NCI-H2029 treated with DMSO at 0.1 percent for 48 hours (cell line): ENCODE measurements around the gene ZNF681.
A peak's percentile ranks its signal among the peaks of the same experiment; 100 is the strongest.
"Not testable (repeated sequence)": the region's sequence is repeated elsewhere in the genome, so short reads cannot be mapped to it uniquely, and the experiment has no call there.

Source experiments
- DNase-seq: peaks from one replicate; lab custom pipeline; 2025; lab: John Stamatoyannopoulos, UW

The ZNF681 gene

DNA sequence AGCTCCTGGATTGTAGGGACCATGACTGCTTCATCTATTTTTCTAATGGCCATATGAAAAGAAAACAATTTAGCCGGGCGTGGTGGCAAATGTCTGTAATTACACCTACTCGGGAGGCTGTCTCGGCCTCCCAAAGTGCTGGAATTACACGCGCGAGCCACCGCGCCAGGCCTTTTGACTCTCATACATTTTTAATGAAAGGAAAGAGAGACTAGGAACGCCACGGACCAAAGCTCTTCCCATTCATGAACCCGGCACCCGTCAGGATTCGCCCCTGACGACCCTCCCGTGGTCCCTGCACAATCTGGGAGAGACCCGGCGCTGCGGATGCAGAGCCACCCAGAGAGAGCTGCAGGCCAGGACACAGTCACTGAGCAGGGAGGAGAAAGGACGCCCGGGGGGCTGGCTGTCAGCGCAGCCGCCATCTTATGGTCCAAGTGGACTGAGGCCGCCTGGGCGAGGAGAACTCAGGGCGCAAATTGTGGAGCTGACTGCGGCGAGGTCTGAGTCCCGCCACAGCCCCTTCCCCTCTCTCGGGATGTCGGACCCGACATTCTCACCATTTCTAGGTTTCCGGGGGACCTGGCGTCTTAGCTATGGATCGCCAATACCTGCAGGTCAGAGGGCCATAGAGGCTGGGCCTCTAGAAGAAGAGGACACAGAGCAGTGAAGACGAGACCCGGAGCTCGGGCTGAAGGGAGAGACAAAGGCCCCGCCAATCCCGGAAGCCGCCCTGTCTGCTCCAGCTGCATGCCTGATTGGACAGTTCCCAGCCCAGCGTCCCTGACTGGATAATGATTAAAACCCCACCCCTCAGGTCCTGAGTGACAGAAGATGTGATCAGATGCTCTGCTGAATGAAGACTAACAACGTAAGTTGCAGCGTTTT is at the start of gene ZNF681:
Gene ZNF681, minus strand, starts transcription at position 705 of the 888 bp plus-strand sequence. Its CDS starts 142 bp downstream, at position 563.
- DNase-seq = peak; percentile 83

DNA sequence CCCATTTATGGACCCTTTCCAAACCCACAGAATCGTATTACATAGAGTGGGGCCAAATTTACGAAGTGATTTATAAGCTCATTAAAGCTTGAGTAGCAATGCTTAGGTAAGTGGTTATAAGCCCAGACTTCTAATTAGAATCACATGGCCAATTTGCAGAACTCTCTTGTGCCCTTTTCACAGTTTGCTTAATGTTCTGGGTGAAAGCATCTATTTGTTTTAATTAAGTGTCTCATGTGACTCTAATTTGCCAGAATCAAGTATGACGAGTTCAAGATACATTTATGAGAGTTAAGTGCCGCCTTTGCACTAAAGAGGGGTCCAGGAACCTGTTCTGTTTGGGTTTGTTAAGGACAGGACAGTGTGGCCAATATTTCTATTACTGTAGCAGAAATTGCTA is 46.0 kb upstream of the ZNF681 start:
- peak; percentile 71 for DNase-seq

DNA sequence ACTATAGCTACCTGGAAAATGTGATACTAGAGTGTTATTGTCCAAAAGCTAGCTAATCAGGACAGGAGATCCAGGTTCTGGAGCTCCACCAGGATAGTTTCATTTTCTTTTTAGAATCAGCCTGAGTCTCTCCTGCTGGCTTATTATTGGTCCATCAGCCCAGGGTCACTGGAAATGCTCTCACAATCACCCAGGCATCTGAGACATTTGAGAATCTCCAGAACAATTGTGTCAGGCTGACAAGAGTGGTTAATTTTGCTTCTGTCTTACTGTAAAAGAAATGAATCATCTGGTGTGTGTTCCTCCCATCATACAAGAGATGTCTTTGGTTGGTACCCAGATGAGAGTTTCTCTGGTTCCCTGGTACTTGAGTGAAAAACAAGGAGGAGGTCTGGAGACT is 43.6 kb upstream of the ZNF681 start:
- DNase-seq = no peak

DNA sequence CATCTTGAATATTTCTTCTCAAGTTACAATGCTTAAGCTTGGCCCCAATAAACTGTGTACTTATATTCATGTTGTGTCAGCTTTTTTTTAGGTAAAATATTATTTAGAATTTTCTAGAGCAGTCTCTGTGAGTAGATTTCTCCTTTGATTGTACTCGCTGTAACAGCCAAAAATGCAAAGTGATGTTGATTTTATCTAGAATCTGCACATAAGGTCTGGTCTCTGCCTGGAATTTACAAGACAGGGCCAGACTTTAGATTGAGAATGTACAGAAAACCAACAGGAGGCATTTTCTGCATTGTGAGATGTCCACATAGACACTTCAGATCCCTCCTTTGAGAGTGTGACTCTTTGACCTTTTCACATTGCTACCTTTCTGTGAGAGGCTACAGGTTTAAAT is 43.1 kb upstream of the ZNF681 start:
- no peak for DNase-seq

DNA sequence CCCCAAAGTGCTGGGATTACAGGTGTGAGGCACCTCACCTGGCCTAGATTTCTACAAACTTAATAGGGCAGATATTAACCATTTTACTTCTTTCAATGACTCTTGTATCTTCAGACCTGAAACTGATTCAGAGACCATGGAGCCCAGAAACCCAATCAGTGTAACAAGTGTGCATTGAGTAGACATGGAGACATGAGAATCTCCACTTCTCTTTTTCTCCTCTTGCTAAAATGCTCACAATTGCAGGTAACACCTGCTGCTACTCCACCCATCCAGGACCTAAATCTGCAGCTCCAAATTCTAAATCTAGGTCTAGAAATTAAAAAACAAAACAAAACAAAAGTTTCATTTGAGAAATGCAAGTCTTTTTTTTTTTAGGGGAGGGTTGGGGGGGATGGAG is 42.2 kb upstream of the ZNF681 start:
- DNase-seq = no peak

DNA sequence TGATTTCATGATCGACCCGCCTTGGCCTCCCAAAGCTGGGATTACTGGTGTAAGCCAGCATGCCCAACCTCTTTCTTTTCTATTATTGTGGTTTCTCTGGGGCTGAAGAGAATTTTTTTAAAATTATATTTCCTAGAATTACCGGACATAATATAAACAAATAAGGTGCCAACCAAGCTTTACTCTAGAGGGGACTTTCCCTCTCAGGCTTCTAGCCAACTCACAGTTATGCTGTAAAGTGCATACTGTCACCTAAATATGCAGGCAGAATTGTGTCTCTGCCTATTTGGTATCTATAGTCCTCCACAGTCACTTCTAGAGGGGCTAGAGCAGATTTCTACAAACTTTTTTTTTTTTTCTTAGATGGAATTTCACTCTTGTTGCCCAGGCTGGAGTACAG is 41.6 kb upstream of the ZNF681 start:
- no peak for DNase-seq

DNA sequence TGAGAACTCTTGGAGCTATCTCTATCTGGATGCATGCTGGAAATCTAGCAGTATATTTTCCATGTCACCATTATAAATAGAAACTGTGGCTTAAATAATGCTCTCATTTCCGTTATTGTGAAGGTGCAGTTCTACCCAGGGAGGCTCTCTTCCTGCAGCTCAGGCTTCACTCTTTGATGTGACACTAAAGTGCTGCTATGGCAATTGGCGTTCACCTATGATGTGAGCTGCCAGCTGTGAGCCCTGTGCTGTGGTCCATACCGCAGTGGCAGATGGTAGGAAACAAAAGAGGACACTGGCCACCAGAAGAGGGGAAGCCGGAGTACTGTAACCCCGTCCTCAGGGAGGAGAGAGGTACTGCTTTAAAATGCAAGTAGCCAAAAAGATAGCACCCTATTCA is 40.6 kb upstream of the ZNF681 start:
- peak; percentile 45 for DNase-seq

DNA sequence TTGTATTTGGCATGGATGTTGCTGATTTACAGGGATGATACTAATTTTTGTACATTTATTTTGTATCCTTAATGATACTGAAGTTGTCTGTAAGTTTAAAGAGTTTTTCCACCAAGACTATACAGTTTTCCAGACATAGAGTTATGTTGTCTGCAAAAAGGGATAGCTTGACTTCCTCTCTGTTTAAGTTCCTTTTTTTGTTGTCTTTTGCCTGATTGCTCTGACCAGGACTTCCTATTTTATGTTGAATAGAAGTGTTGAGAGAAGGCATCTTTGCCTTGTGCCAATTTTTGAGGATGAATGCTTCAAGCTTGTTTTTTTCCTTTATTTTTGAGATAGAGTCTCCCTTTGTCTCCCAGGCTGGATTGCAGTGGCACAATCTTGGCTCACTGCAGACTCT is 36.8 kb upstream of the ZNF681 start:
- DNase-seq = no peak

DNA sequence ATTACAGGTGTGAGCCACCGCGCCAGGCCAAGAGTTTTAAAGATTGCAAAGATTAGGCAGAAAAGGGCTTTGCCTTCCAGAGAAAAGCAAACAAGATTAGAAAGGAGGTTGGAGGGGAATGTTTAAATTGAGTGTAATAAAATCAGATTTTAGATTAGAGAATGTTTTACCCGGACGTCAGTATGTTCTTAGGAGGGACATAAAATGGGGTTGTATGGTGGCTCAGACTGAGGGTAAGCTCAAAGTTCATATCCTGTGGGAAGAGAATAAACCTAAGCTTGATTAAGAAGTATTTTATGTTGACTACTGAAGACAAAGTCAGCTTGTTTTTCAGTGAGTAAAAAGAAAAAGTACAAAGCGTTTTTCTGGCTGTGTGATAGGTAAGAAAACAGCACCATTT is 34.1 kb upstream of the ZNF681 start:
- no peak for DNase-seq

DNA sequence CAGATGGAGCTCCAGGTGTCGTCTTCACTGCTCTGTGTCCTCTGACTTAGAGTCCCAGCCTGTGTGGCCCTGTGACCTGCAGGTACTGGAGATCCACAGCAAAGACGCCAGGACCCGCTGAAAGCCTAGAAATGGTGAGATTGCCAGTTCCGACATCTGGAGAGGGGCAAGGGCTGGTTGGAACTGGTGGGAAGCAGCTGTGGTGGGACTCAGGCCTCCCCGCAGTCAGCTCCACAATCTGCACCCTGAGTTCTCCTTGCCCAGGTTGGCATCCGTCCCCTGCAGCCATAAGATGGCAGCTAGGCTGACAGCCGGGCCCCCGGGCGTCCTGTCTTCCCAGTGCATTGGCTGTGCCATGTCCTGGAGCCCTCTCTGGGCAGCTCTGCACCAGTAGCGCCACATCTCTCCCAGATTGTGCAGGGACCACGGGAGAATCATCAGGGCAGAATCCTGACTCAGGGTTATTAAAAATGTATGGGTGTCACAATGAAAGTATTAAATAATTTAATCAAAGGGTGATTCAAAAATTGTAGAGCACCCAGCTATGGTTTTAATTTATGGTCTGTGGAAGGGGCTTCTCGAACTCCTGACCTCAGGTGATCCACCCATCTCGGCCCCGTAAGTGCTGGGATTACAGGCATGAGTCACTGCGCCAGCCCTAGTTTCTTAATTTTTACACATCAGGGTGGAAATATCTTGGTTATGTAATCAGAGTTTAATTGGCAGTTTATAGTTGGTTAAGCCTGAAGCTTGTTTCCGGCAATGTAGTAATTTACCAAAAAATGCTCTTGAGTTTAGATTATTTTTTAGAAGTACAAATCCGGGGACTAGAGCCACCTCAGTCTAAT is 32.2 kb upstream of the ZNF681 start:
- DNase-seq = no peak

DNA sequence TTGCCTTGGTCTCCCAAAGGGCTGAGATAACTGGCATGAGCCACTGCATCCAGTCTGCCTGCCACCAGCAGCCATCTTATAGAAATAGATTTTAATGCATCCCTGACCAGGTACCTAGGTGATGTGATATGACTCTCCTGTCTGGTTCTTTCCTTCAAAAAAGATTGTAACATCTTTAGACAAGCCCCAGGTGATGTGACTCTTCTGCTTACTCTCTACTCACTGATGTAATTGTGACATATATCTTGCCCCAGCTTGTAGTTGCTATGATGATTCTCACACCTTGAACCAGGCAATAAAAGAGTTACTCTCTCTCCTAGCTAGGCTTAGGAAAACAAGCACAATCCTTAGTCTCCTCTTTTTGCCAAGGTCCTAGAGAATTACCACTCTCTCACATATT is 30.6 kb upstream of the ZNF681 start:
- no peak for DNase-seq

DNA sequence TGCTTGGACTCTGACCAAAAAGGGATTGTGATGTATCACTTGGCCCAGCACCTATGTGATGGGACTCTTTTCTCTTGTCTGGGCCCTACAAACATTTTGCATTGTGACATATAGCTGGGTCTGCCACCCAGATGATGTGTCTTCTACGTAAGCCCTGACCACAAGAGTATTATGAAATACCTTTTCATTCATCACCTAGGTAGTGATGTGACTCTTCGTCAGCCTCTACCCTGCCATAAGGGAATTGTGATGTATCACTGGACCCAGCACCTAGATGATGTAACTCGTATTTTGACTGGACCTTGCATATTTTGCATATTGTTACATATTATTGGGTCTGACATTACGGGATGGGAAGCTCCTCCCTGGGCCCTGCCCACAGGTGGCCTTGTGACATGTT is 29.7 kb upstream of the ZNF681 start:
- DNase-seq = no peak

DNA sequence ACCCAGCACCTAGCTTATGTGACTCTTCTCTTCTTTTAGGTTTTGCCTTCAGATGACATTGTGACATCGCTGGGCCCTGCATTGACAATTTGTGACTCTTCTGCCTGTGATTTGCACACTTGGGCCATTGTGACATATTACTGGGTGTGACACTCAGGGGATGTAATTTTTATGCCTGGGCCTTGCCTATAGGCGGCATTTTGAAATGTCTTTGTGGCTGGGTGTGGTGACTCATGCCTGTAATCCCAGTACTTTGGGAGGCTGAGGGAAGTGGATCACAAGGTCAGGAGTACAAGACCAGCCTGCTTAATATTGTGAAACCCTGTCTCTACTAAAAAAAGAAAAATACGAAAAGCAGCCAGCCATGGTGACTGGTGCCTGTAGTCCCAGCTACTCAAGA is 28.4 kb upstream of the ZNF681 start:
- DNase-seq = no peak

DNA sequence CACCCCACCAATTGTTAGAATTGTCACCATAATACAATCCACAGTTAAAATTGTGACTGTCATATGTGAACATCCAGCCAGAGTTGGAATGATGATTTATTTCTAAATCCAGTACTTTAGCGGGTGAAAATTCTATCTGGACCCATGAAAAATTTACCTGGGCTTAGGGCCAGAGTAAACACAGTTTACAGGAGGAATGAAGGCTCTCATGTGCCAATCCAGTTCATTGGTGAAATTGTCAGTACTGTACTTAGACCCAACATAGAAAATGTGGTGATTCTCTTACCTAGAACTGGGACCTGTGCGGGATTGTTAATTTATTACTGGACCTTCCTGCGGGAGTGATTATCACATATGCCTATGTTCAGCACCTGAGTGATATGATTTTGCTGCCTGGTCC is 27.3 kb upstream of the ZNF681 start:
- DNase-seq = no peak

DNA sequence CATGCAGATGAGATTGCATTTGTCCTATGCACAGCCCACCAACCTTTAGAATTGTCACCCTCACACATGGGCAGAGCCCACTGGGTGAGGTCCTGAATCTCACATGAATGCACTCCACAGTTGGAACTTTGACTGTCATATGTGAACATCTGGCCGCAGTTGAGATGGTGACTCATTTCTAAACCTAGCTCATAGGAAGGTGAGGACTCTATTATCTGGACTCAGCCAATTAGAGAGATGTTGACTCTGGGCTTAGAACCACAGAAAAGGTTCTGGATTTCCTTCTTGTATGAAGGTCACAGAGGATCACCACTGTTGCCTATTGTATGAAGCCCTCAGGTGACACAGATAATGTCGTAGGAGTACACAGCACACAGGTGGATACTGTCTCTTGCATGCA is 25.6 kb upstream of the ZNF681 start:
- DNase-seq = no peak

DNA sequence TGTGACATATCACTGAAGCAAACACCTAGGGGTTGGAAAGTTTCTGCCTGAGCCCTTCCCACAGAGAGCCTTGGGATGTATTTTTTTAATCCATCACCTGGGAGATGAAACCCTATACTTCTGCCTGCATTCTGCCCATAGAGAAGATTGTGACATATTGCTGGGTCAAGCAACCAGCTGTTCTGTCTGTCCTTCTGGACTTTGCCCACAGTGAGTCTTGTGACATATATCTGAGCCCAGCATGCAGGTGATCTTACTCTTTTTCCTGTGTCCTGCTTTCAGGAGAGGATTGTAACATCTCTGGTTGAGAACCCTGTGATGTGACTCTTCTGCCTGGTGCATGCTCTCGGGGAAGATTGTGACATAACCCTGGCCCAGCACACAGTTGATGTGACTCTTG is 24.9 kb upstream of the ZNF681 start:
- no peak for DNase-seq

DNA sequence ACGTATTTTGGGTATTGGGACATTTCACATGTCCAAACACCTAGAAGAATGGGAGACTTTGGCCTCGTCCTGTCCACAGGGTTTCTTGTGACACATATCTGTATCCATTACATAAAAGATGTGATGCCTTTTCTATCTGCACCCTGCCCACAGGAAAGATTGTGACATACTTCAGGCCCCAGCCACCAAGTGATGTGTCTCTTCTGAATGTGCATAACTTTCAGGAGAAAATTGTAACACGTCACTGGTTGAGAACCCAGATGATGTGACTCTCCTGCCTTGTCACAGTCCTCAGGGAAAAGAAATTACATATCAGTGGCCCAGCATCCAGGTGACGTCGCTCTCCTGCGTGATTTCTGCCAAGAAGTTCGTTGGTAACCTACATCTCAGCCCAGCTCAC is 21.0 kb upstream of the ZNF681 start:
- no peak for DNase-seq

DNA sequence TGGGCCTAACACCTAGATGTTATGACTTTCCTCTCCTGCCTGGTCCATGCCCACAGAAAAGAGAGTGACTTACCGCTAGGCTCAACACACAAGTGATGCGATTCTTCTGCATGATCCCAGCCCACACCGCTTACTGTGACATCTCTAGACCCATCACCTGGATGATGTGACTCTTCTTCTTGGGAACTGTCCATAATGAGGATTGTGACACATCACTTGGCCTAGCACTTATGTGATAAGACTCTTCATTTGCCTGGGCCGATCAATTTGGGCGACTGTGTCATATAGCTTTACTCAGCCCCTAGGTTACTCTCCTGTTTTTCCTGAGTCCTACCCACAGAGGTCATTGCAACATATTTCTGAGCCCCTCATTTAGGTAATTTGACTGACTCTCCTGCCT is 19.9 kb upstream of the ZNF681 start:
- DNase-seq = no peak

DNA sequence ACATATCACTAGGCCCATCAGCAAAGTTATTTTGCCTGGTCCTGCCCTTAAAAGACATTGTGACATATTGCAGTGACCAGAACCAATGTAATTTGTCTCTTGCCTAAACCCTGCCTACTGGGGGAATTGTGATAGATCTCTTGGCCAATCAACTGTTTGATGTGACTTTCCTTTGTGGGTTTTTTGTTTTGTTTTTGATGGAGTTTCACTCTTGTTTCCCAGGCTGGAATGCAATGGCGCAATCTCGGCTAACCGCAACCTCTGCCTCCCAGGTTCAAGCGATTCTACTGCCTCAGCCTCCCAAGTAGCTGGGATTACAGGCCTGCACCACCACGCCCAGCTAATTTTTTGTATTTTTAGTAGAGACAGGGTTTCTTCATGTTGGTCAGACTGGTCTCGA is 19.3 kb upstream of the ZNF681 start:
- not testable (repeated sequence) for DNase-seq

DNA sequence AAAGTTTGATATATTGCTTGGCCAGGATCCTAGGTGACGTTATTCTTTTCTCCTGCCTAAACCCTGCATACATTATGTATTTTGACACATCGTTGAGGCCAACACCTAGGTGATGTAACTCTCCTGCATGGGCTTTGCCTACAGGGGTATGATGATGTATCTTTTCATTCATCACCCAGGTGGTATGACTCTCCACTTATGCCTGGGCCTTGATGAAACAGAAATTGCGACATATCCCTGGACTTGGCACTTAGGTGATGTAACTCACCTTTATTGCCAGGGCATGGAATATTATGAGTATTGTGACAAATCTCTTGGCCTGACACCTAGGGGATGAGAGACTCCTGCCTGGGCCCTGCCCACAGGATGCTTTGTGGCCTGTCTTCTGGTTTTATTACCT is 18.5 kb upstream of the ZNF681 start:
- no peak for DNase-seq

DNA sequence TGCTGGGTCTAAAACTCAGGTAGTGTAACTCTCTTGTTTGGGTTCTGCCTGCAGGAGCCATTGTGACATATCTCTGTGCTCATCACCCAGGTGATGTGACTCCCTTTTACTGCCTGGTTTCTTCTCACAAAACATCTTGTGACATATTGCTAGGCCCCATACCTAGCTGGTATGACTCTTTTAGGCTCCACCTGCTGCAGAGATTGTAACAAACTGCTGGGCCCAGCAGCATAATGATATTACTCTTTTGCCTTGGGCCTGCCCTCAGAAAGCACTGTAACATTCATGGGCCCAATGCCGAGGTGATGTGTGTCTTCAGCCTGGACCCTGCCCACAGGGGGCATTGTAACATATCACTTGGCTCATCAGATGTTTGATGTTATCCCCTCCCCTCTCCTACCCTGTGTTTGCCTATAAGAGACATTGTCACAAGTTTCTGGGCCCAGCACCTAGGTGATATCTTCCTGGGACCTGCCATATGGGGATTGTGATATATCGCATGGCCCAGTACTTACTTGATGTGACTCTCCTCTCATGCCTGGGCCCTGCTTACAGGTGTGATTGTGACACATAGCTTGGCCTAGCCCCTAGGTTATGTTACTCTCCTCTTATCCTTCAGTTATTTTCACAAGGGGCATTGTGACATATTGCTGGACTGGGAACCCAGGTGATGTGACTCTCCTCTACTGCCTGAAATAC is 18.0 kb upstream of the ZNF681 start:
- DNase-seq = no peak

DNA sequence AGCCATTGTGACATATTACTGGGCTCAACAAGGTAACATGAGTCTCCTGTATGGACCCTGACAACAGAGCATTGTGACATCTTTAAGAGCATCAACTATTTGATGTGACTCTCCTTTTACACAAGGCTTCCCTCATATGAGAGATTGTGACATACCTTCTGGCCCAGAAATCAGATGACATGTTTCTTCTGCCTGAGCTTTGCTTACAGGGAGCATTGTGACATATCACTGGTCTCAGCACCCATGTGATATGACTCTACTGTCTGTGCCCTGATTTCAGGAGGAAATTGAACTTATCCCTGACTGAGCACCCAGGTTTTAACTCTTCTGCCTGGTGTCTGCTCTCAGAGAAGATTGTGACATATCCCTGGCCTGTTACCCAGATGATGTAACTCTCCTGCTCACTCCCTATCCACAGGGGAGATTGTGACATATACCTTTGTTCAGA is 15.9 kb upstream of the ZNF681 start:
- no peak for DNase-seq

DNA sequence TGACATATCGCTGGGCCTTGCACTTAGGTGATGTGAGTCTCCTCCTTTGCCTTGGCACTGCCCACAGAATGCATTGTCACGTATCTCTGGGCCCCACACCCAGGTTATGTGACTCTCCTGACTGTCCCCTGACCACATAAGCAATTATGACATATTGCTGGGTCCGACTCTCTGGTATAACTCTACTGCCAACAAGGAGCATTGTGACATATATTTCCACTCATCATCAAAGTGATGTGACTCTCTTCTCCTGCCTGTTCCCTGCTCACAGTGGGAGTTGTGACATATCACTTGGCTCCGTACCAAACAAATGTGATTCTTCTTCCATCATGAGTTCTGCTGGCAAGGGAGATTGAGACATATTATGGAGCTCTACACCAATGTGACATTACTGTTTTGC is 15.4 kb upstream of the ZNF681 start:
- DNase-seq = no peak
